ENCODE results near the gene RBFOX1.

RBFOX1 gene

DNA sequence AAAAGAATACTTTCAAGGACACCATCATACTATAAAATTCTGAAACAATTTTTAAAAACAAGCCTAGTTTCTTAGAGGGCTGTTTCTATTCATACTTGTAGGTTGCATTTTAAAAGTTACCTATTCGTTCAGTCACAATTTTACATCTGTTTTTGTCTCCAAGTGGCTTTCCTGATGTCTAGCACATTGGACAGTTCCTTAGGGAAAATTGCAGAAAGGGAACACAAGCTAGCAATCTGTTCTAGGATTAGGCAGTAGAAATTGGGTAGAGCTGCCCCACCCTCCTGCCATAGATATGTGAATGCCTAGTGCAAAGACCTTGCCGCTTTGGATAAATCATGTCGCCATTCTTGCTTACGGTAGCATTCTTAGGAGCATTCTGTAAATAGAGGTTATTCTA is 358.9 kb downstream of the RBFOX1 start:
- peak in 1 of 42 donors; percentile 17 for DNase-seq
- intact Hi-C loops (cut with DNase I), result no loop called here

DNA sequence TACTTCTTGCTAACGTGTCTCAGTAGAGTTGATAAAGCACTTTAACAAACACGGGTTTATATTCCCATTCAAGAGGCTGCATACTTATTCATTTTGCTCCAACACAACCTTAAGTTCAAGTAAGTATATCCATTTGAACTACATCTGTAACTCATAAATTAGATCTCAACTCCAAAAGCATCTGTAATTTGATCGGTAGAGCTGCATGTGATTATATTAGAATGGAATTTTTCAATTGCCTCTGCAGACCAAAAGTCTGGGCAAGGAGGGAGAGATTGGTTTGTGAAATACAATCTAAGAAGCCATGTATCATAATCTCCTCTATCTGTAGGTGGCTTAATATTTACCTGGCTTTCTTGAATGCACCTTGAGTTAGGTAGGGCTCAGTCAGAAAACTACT is 371.0 kb downstream of the RBFOX1 start:
- intact Hi-C loops (cut with DNase I), result no loop called here
- DNase-seq, result no peak

DNA sequence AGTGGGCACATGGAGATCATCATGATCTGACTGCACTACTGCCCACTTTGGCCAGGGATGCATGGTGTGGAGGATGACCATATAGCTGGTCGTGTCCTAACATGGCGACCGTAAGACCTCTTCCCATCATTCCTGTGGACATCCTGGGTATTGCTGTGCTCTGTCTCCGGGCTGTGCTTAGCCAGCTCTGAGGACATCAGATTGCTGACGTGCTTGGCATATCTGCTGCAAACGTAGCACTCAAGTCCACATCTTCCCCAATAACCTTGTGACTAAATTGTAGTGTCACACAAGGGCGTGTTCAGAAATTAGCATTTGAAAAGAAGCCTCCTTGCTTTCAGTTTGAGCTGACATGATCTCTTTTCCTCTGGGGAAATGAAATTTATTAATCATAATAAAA is 373.2 kb downstream of the RBFOX1 start:
- DNase-seq, result peak in 1 of 42 donors; percentile 34
- intact Hi-C loops (cut with DNase I), result no loop called here

DNA sequence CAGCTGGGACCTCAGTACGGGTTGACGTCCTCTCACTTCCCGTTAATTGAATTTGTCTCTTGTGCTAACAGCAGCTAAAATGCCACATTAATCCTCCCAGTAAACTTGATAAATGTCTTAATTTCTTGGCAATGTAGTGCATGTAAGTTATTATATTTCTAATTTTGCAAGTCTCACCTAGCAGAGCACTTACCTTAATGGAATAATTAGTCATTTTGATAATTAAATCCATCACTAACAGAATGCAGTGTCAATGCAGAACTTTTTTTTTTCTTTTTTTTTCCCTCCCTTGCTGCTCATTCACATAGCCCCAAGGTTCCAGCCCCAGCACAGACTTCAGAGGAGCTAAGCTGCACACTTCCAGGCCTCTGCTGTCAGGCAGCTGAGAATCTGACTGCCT is 376.5 kb downstream of the RBFOX1 start:
- intact Hi-C loops (cut with DNase I), result no loop called here
- DNase-seq, result peak in 1 of 42 donors; percentile 22

DNA sequence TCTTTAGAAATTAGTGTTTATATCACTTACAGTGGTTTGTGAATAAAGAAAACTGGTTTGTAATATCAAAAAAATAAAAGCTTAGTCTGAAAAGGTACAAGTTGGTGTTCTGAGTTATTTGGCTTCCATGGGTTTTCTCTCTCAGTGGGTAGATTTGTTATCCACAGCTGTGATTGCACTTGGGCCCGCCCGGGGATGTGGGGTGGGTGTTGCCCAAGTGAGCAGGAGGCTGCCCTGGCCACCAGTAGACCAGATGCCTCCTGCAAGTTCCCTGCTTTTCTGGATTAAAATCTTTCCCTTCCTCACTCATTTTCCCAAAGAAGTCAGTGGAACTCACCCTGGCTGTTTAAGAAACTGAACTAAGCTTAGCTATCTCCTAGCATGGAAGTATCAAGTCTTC is 380.6 kb downstream of the RBFOX1 start:
- intact Hi-C loops (cut with DNase I), result no loop called here
- no peak for DNase-seq

DNA sequence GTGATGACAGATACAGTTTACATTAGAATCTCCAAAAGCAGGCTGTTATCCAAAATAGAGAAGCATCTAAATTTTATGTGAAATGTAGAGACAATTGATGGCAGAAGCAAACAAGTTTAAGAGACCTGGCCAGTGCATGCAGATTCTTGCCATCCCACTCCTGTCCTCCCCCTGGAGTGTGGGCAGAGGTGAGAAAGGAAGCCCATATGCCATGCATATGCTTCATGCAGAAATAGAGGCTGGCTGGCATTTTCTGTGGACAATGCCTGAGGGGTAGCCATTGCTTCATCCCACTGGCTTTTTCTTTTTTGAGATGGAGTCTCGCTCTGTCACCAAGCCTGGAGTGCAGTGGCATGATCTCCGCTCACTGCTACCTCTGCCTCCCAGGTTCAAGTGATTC is 382.1 kb downstream of the RBFOX1 start:
- DNase-seq, result no peak
- intact Hi-C loops (cut with DNase I), result no loop called here

DNA sequence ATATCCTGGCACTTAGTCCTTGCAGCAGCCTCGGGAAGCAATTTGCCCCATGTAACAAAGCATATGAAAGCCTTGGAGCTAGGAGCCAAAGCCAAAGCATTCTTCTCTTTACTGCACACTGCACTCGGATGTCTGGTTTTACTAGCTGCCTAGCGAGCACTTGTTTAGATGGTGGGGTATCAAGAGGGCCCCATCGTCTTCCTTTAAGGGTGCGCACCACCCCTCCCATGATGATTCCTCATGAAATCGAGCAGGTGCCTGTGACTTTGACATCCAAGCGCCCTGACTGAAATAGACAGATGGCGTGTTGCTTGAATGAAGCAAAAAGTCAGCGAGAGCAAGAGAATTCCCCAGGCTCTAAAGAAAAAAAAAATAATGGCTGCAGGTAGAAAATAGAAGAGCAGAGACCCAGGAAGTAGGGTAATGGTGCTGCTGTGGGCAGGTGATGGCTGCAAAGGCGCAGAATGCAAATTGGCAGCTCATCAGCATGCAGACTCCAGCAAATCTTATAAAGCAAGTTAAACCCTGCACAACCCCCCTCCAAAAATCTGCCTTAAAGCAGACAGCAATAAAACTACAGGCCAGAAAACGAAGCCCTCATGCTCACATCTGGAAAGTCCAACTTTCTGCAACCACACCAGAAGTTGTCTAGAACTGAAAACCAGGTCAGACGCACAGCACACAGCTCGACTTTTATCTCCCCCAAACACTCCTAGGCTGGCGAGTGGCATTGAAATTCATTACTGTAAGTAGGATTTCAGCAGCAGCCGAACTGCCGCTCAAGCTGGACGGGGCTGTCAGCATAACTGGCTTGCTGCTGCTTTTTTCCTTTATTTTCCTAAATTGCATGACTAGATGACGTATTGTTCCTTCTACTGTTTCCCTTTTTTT is 384.3 kb downstream of the RBFOX1 start:
- peak in 18 of 42 donors; percentile 3 to 57 (median 24) for DNase-seq
- intact Hi-C loops (cut with DNase I), result no loop called here

DNA sequence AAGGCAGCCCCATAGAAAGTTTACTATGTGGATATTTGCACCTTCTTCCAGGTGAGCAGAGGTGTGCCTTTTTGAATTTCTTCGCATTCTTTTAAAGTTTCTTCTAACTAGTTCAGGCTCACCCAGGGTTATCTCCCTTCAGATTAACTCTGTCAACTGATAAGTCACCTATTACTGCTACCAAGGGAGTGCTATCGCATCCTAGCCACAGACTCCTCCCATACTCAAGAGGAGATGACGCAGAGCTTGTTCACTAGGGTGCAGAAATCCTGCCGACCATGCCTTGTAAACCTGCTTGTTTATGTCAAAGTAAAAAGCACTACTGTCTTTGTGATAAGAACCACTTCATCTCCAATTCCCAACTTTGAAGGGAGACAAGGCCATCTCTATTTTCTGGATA is 390.1 kb downstream of the RBFOX1 start:
- intact Hi-C loops (cut with DNase I), result no loop called here

DNA sequence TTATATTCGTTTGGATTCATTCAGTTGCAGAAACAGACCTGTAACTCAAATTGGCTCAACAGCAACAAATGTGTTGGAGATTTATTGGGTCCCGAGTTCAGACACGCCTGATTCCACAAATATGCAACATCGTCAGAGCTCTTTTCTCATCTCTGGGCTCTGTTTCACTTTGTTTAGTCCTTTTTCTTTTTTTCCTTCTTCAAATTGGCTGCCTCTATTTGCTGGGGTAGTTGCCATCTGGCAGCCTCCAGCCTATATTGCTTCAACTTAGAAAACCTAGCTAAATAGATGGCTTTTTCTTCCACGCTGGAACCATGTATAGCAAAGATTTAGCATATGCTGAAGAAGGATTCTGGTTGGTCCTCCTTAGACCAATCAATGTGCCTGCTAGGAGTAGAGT is 398.5 kb downstream of the RBFOX1 start:
- intact Hi-C loops (cut with DNase I), result no loop called here
- DNase-seq, result peak in 1 of 42 donors; percentile 36

More for the DNA sequence above, 390.1 kb downstream of the RBFOX1 start:
- DNase-seq, result no peak

DNA sequence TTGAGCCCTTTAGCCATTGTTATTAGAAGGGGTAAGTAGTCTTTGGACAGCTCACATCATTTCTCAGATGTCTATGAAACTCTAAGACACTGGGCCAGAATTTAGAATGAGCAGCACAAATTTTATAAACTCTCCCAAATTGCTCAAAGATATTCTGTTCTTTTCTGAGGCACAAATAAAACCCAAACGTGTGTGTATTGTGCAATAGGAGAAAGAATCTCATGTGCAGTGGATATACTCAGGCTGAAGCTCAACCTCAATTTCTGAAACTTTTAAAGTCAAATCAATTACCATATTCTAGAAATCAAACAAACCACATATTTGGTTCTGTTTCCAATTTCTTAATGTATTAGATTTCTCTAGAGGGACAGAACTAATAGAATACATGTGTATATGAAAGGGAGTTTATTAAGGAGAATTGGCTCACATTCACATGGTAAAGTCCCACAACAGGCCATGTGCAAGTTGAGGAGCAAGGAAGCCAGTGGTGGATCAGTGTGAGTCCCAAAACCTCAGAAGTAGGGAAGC is 403.6 kb downstream of the RBFOX1 start:
- intact Hi-C loops (cut with DNase I), result no loop called here
- DNase-seq, result no peak

DNA sequence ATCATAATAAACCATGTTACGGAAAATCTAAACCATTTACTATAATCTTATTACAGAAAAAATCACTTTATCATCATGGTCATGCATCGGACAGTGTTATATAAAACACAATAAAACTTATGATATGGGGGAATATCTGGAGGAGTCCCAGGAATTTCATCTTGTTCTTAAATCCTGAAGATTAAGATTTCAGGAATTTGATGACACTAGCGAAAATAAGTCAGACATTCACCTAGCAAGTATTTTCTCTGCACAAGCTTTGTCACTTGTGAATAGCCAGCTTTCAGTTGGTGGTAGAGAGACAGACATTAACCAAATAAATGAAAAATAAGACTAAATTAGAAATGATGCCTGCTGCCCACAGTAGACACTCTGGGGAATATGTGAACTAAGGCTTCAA is 410.0 kb downstream of the RBFOX1 start:
- intact Hi-C loops (cut with DNase I), result no loop called here
- no peak for DNase-seq

DNA sequence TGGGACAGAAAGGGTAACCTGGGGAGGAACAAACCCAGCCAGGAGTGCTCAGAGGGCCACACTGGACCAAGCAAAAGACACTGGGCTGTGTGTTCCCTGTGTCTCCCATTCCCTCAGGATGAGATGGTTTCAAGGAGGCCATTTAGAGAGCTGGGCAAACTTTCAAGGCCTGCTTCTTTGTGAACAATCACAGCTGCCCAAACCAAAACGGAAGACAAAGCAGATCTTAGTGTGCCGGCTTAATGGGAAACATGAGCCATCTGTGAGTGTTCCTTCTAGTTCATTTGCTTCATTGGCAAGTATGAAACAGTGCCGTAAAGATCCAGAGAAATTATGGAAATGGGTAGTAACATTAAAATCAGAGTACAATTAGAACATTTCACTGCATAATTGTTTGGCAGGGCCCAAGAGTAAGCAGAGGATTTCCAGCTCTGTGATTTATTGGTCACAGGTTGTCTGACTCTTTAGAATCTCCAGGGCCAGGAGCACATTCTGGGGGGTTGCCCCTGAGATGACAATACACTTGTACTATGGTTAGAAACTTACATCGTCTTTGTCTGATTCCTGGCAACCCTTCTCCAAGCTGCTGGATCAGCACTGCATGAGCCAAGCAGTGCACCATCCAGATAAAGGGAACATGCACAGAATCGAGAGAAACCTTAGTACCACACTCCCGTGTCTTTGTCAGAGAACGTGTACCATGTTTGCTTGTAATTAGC is 412.1 kb downstream of the RBFOX1 start:
- intact Hi-C loops (cut with DNase I), result no loop called here
- DNase-seq, result peak in 23 of 42 donors; percentile 4 to 76 (median 34)

DNA sequence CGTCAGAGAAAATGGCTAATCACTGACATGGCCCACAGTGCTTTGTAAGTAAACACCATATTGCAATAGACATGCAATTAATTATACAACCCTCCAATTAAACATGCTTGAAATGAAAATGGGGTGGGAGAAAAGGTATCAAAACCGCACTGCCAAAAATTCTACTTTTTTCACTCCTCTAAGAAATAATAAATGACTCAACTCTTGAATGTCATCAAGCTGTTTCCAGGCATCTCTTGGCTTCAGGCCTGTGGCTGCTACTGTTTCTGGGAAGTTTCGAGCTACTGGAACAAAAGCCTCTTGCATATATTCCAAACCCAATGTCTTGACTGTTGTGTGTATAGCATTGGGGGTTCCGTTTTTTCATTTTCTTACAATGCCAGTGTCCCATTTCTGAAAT is 412.6 kb downstream of the RBFOX1 start:
- DNase-seq, result peak in 8 of 42 donors; percentile 13 to 67 (median 42)
- intact Hi-C loops (cut with DNase I), result no loop called here

DNA sequence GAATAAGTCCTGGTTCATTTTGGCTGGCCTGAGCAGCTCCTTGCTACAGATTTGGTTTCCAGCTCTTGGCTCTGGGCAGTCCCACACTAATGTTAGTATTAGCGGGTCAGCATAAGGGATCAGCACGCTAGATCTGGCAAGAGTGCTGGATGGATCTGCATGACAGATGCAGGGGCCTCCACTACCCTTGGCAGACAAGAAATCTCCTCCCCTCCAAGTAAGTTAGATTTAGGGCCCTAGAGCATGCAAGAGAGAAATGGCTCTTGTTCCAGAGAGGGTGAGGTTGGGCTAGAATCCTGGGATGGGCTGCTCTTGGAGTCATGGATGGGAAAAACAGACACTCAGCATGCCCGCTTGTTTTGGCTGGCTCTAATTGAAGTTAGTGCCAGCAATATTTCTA is 414.3 kb downstream of the RBFOX1 start:
- no peak for DNase-seq
- intact Hi-C loops (cut with DNase I), result no loop called here

DNA sequence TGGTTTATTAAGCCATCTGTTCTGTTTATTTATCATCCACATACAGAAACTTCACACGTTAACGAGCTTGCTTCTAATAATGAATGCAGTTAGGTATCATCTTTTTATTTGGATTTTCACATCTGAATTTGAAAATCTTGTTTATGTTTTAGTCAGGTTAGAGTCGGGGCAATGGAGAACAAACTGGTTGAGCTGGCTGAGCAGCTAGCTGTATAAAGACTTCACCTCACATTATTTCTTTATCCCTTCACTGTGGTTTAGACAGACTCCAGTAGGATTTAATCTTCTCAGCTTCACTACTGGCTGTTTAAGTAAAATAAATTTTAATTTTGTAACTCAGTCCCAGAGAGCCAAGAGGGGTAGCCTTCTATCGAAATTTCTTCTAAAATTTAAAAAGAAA is 415.9 kb downstream of the RBFOX1 start:
- intact Hi-C loops (cut with DNase I), result no loop called here

DNA sequence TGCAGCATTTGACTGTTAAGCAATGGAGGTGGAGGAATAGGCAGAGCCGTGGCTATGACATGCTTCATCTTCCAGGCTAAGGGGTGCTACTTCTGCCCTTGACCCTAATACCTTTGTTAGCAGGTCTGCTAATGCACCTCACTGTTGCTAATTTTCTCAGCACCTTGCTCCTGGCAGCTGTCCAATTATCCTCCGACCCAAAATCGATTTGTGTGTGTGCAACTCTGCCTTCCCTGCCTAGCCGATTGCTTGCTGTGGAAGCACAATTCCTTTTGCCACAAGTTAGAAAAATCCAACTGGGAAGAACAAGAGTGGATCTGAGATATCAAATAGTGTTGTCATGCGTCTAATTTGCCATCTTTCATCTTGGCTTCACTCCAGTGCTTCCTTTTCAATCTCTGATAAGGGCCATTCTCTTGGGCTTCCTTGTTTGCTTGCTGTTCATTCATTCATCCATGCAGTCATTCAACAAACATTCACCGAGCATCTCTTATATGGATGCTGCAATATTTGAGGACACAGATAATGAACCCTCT is 422.8 kb downstream of the RBFOX1 start:
- intact Hi-C loops (cut with DNase I), result no loop called here
- no peak for DNase-seq

More for the DNA sequence above, 415.9 kb downstream of the RBFOX1 start:
- no peak for DNase-seq

Measured in head of caudate nucleus (tissue), 42 donors.